Amniotic epithelial cell (primary cell): Measurements from ENCODE around the gene HOXA13.

ENCODE experiments used
- DNase-seq: peaks from one replicate; pipeline ENCODE4 v3.0.0-alpha.2; 2010; ENCODE audit warnings: low read depth

HOXA13 gene

DNA sequence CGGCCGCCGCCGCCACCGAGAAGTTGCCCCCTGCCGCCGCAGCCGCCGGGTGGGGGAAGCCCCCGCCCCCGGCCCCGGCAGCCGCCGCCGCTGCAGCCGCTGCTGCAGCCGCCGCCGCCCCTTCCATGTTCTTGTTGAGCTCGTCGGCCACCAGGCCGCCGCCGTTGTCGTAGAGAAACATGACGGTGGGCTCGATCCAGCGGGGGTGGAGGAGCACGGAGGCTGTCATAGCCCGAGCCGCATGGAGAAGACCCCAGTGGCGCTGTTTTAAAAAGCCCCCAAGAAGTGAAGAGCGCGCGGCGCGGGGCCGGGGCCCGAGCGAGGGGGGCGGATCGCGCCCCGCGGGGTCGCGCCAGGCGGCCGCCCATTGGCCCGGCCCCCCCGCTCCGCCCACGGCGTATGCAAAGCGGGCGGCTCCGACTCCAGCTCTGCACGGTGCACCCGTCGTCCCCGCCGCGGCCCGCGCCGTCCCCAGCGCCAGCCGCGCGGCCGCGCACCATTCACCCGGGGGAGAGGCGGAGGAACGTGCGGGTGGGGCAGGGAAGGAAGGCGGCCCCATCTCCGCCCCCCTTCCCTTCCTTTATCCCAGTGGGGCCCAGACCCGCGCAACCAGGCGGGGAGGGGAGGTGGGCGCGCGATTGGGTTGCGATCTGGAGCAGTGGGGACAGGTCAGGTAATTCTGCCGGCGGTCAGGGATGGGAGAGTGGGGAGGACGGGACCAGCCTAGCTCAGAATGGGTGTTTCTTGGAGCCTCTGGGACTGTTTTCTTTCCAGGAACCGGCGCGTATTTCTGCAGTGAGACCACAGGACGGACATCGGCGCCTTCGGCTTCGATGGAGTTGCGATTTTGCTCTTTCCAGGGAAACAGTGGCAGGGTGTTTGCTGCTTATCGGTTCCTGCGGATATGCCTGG is at the start of gene HOXA13:
Gene HOXA13, minus strand, starts transcription at position 243 of the 912 bp plus-strand sequence. Its CDS starts 14 bp downstream, at position 229.
- no peak for DNase-seq

DNA sequence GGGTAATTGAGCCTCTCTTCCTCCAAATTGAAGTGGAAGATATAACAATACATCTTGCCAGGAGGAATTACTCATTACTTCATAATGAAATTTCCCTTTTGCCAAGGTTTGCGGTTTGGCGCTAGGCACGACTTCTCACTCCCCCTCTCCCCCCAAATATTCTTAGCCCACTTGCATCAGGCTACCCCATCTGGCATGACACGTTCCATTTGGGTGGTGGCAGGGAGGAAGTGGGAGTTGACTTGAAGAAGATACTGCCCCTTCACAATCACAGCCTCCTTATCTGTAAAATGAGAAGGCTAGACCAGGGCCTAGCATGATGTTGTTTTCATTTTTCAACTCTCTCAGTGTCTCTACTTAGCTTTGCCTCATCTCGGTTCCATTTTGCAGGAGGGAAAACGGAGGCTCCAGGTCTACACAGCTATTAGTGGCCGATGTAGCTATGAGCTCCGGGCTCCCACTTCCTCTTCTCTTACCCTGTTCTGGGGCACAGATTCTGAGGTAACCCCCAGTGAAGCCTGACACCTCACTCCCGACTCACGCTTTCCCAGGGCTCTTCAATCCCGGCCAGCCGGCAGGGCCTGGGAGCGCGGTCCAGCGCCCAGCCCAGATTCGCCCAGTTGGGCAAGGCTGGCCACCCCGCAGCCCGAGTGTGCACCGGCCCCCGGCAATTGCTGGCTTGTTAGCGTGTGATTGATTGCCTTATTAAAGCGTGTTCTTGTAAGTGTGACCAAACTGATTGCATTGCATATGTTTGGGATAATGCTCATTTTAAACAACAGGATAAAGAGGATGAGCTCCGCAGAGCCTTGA is 49.2 kb upstream of the HOXA13 start:
- peak; percentile 3 for DNase-seq

DNA sequence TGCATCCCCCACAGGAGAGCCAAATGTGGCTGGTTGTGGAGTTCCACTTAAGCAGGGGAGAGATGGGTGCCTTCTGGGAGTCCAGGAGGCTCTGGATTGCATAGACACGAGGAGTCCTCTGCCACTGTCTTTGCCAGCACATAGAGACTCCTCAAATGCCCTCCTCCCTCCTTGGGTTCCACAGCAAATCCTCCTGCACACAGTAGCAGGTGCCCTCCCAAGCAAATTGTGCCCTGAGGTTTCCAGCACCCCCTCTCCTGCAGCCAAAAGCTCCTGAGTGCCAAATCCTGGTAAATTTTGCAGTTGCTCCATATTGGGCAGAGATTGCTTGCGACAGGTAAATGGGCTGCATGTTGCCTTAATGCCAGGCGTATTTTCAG is 48.5 kb upstream of the HOXA13 start:
- DNase-seq, result no peak

DNA sequence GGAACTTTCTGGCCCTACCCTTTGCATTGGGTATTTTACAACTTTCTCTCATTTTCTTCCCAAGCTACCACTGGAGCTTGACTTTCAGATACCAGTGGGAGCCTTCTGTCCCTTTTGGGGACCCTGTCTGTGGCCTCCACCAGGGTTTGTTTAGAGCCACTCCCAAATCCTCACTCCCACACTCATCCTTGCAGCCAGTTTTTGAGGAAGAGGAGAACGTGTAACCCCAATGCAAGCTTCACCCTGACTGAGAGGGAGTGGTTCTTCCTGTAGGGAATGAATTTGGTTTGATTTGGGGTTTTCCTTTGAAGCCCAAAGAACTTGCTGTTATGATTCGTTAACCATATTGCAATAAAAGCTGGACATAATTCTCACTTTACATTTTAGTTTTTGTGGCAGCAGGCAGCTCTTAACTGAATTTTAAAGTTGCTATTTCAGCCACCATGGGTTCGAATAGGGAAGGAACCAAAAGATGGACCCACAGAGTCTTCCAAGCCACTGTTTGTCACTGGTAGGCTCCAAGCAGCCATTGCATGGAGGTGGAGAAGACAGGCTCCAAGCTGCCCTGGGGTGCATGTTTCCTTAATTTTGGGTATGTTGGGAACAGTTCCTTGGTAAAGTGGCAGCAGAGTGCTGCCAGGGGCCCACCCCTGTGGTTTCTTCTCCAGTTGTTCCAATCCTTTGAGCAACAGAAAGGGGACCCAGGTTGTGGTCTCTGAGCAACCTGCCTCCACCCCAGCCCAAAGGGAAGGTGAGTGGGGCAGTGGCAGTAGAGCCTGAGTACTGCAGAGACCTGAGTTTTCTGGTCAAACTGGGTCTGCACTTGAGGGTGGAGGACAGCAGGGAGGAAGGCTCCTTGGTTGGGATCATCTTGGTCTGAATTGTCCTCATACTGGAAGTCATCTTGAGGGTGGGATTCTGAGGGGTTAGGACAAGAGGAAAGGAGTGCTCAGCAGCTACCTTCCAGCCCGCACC is 47.8 kb upstream of the HOXA13 start:
- DNase-seq, result no peak

DNA sequence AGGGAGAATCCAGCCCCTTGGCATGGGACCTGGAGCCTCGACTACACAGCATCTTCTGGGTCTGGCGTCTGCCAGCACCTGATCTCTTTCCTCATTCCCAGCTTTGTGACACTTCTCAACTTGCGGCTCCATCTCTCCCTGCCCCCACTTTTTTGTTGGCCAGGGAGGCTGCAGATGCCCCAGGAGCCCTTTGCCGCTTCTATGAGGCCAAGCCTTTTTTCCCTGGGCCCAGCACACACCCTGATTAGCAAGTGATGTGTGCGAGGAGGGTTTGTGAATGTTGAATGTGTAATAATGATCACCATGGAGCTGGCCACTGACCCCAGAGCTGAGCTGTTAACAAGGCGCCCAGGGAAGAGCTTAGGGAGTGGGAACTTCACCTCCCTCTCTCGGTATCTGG is 47.1 kb upstream of the HOXA13 start:
- no peak for DNase-seq

DNA sequence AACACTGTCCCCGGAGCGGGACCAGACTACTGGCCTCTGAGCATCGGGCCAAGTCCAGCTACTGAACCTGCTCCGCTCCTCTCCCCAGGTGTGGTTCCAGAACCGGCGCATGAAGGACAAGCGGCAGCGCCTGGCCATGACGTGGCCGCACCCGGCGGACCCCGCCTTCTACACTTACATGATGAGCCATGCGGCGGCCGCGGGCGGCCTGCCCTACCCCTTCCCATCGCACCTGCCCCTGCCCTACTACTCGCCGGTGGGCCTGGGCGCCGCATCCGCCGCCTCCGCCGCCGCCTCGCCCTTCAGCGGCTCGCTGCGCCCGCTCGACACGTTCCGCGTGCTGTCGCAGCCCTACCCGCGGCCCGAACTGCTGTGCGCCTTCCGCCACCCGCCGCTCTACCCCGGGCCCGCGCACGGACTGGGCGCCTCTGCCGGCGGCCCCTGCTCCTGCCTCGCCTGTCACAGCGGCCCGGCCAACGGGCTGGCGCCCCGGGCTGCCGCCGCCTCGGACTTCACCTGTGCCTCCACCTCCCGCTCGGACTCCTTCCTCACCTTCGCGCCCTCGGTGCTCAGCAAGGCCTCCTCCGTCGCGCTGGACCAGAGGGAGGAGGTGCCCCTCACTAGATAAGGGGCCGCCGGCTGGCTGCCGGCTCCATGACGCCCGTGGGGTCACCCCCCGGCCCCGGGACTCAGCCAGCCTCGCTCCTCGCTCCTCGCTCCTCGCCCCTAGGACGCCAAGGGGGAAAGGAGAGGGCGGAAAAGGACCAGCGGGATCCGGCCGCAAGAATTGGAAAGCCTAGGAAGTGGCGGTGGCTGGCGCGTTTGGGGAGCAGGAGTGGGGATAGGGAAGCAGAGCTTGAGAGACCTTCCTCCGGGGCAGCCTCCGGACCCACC is 46.2 kb upstream of the HOXA13 start:
- DNase-seq, result no peak

DNA sequence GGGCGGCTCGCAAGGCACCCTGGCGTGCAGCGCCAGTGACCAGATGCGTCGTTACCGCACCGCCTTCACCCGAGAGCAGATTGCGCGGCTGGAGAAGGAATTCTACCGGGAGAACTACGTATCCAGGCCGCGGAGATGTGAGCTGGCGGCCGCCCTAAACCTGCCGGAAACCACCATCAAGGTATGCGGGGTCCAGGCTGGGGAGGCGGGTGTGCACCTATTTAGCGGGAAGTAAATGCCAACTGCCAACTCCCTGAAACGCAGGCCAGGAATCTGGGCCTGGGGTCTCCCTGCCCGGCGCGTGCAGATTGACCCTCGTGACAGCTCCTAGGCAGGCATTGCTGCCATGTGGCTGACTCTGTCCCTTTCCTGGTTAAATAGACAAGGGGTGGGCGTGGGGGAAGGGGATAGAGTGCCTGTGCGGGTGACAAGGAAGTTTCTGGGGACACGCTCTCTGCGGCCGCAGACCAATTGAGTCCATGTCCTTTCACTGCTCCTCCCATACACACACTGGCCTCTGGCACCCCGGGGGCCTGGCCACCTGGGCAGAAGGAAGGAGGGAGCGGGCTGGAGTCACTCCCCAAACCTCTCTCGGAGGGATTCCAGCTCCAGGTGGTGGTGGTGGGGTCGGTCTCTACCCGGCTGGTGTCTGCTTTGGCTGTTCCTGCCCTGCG is 45.4 kb upstream of the HOXA13 start:
- no peak for DNase-seq

DNA sequence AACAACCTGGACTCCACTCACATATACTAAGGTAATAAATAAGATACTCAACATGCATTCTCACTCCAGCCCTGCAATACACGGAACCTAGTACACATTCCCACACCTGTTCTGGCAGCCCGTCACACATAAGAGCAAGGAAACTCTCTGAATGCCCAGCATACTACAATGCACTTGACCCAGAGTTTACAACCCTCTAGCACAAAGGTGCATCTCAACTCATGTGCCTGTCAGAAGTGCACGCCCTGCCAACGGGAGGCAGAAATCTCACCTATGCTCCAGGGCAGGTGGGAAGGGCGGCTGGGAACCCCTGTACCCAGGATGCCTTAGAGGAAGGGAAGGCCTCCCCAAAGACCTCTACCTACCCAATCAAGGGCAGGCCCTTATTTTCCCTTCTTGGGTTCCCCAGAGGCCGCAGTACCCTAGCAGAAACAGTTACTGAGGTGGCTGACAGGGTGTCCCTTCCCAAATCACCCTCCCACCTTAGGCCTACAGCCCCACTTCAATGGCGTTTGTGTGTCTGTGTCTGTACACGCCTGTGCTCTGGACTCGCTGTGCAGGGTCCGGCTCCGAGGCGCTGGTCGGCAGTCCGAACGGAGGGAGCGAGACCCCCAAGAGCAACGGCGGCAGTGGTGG is 44.7 kb upstream of the HOXA13 start:
- DNase-seq, result no peak

DNA sequence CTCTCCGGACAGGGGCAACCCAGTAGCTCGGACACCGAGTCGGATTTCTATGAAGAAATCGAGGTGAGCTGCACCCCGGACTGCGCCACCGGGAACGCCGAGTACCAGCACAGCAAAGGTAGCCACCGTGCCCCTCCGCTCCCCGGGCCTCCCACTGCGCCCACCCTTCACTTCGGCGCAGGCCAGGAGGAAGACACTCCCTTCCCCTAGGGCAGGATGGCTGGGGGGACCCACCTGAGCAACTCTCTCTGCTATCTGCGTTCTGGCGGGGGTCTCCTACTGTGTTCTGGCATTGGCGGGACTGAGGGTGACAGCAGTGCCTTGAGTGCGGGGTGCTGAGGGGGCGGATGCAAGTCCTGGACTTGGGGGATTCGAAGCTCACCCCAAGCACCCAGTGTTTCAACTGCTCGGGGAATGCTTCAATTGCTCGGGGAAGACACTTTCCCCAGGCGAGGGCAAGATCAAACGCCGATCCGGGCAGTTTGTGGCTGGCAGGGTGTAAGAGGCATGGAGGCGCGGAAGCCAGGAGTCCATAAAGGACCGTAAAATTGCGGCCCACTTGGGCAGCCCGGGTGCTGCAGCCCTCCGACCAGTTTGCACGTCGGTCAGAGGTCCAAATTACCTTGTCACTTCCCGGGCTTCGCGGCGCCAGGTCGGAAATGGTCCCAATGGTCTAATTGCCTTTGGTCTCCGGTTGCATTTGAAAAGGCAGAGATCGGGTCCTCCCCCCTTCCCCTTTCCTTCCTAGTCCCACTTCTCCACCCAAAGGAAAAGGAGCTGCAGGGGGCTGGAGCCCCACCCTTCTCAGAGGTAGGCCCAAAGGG is 43.7 kb upstream of the HOXA13 start:
- no peak for DNase-seq

DNA sequence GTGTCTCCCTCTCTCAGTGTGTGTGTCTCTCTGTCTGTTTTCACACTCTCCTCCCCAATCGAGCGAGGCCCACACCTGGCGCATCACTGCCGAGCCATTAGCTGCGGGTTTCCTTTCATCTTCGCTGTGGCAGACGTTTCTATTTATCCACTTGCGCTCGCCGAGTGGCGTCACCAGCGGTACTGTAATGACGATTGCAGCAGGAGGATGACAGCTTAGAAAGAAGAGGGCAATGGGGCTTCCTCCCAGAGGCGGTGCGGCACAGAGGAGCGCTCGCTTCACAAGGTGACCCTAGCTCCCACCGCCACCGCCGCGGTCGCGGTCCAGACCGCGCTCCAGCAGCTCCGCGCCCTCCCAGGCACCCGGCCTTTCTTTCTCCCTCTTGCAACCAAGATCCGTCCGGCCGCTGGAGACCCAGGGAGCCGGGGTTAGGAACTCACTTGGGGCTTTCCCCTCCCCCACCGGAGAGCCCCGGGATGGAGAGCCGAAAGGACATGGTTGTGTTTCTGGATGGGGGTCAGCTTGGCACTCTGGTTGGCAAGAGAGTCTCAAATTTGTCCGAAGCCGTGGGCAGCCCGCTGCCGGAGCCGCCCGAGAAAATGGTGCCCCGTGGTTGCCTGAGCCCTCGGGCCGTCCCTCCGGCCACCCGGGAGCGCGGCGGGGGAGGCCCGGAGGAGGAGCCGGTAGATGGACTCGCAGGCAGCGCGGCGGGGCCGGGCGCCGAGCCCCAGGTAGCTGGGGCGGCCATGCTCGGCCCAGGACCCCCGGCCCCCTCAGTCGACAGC is 42.9 kb upstream of the HOXA13 start, which contains the start of gene EVX1:
Gene EVX1, plus strand, starts transcription at position 248 of the 785 bp plus-strand sequence. Its CDS starts 229 bp downstream, at position 477.
- DNase-seq, result no peak

DNA sequence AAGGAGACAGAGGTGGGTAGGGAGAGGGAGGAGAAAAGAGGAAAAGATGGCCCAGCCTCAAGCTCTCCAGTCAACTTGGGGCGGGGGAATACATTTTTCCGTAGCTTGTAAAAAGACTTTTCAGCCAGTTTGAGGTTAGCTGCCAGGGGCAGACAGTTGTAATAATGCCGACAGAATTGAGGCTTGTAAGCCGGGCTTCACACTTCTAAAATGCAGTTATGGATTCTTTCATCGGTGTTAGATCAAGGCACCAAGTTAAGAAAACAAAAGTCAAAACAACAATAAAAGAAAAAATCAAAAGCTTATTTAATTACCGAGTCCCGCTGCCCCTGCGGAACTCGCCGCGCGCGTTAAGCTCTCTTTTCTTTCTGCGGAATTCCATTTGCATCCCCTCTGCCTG is 42.3 kb upstream of the HOXA13 start:
- DNase-seq, result no peak

DNA sequence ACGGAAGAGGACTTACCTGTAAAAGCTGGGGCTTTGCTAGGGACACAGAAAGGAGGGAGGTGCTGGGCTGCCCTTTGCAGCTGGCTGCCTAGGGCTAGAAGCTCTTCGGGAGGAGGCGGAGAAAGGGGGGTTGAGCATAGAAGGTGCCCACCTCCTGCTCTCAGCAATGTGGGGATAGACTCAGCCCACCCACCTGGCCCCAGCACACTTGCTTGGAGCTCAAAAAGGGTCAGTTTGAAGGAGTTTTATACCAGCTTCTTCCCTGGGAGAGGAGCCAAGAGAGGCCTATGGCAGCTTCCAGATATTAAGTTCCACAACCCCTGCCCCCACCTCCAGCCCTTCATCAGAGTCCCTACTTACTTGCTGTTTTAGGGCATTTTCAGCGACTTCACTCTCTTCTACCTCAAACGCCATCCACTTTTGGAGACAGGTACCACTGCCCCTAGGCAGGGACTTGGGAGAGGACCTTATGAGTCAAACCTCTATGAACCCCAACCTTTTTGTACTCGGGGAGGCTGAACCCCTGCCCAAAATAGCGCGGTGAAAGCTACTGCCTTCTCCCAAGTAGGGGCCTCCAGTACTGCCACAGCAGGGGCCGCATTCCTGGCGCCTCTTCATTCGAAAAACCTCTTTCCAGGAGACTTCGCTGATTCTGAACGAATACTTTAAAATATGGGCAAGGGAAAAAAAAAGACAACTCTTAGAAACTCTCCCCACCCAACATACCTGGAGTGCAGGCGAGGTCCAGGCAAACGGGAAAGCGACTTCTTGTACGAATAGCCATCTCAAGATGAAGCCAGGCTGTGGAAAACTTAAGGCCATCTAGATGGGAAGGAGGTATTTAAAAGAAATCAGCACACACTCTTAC is 41.5 kb upstream of the HOXA13 start:
- DNase-seq, result no peak

DNA sequence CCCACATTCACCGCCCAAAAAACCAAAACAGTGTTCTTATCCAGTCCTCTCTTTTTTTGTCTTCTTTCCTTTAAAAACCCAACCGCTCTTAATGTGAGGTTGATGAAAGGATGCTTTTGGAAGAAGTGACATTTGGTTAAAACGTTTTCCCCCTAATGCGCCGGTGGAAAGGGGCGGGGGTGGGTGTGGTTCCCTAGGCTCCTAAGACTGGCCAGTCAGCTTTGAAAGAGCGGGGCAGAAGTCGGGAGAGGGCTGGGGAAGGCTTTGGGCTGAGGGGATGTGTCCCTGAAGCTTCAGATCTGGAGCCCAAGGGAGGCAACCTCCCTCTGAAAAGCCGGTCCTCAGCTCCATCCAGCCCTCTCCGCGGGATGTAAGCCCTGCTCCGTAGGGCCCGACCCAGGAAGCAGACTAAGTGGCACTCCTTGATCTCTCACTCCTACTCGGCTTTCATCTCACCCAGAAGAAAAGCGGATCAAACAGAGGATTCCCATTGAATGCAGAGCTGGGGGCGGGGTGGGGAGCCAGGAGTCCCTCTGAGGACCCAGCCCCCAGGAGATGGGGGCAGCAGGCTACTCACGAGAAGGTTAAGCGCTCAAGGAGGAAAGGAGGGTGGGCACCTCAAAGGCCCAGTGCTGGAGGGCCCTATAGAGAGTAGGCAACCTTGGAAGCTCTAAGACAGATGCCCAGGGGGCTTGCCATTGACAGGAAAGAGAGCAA is 40.3 kb upstream of the HOXA13 start:
- DNase-seq, result no peak

DNA sequence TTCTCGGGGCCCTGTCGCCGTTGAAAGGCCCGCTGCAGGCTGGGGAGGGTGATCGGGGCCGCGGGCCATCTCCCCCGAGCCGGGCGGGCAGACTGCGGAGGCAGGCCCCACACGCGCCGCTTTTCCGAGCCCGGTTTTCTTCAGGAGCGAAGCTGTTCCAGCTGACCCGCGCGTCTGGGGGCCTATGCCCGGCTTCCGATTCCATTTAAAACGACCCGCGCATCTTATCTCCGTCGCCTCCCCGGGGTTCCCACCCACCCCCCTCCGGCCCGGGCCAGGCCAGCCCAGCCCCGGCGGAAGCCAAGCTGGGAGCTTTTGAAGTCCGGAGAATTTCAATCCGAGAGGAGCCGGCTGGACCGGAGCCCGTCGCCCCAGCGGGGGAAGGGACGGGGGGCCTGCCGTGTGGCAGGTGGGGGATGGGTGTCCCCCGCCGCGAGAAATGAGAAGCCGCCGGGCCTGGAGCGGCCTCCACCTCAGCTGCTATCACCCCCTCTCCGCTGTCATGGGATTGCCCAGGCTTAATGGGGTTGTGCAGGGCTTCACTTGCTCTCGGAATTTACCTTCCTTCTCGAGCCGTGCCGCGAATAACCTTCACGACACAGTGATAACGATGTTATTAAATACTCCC is 39.6 kb upstream of the HOXA13 start:
- no peak for DNase-seq

DNA sequence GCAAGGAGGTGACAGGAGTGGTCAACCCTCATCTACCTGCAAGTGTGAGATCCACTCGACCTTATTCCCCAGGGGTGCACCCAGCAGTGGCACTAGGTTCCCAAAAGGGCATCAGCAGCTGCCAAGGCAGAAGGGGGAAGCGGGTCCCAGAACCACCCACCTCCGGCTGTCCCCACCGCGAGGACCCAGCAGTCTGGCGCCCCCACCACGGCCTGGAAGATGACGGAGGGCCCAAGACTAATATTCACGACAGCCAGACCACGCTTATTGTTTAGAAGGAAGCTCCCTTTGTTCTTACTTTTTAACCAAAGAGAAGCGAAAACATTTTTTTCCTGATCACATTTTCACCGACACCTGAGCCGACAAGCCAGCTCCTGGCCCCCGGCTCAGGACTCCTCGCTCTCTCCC is 39.1 kb upstream of the HOXA13 start:
- no peak for DNase-seq
